Stimulated activated effector memory CD8-positive, alpha-beta T cell treated with anti-CD3 and anti-CD28 coated beads, Interleukin-12 subunit alpha, Interleukin-12 subunit beta, amount 100 ng/mL, for 72 hours (primary cell): ENCODE data around the gene SAXO2.
"Not testable (repeated sequence)": the region's sequence is repeated elsewhere in the genome, so short reads cannot be mapped to it uniquely, and the experiment has no call there.

ENCODE experiments used
- ATAC-seq: fragments of 150-1000 bp; cut with Tn5 transposase; 2 replicates; pipeline ENCODE4 v1.10.0; 2021
- DNase-seq, 2 donors: peaks; one replicate each; pipeline ENCODE4 v3.0.0; 2021 to 2022; ENCODE audit warnings: low spot score in 2 of 2
- H3K27ac Mint-ChIP-seq: one replicate; pipeline ENCODE4 v1.8.0; 2022; ENCODE audit warnings: mild to moderate bottlenecking, mixed read lengths
- H3K36me3 Mint-ChIP-seq: one replicate; pipeline ENCODE4 v1.8.0; 2022; ENCODE audit warnings: mild to moderate bottlenecking, mixed read lengths
- H3K4me1 Mint-ChIP-seq: one replicate; pipeline ENCODE4 v1.8.0; 2022; ENCODE audit warnings: mixed read lengths
- H3K4me3 Mint-ChIP-seq: one replicate; pipeline ENCODE4 v1.8.0; 2022; ENCODE audit warnings: mild to moderate bottlenecking, mixed read lengths
- H3K9me3 Mint-ChIP-seq: one replicate; pipeline ENCODE4 v1.8.0; 2022; ENCODE audit warnings: mixed read lengths

SAXO2 gene

GRCh38 chr15:82332711-82333602 lies 70.3 kb downstream of the SAXO2 start:
- not testable (repeated sequence) for H3K4me1 Mint-ChIP-seq, ATAC-seq, H3K36me3 Mint-ChIP-seq, H3K4me3 Mint-ChIP-seq, H3K9me3 Mint-ChIP-seq, H3K27ac Mint-ChIP-seq
- DNase-seq: peak in 1 of 2 donors; percentile 38

- not testable (repeated sequence) for H3K9me3 Mint-ChIP-seq, H3K27ac Mint-ChIP-seq, H3K36me3 Mint-ChIP-seq, ATAC-seq, H3K4me1 Mint-ChIP-seq, H3K4me3 Mint-ChIP-seq
- peak in 1 of 2 donors; percentile 45 for DNase-seq
These were observed 71.3 kb downstream of the SAXO2 start for GRCh38 chr15:82333603-82334553.
